ENCODE results near the gene OR4E1.
"Not testable (repeated sequence)": the region's sequence is repeated elsewhere in the genome, so short reads cannot be mapped to it uniquely, and the experiment has no call there.

- not testable (repeated sequence) for TF ChIP-seq KDM5A (IDR thresholded peaks at IDR 0.05); CTCF (IDR thresholded peaks at IDR 0.05); CHD2 (IDR thresholded peaks at IDR 0.05; ENCODE audit: low read length, partially characterized antibody); TP53 (CRISPR knock-in tag; IDR thresholded peaks at IDR 0.05); CBX8 (IDR thresholded peaks at IDR 0.05); SMC3 (IDR thresholded peaks at IDR 0.05); EP300 (IDR thresholded peaks at IDR 0.05); ZFP36 (IDR thresholded peaks at IDR 0.05; ENCODE audit: borderline replicate concordance, partially characterized antibody); RNF2 (IDR thresholded peaks at IDR 0.05; ENCODE audit: borderline replicate concordance, low read depth); FOSL2 (IDR thresholded peaks at IDR 0.05); FOSL2 (CRISPR knock-in tag; IDR thresholded peaks at IDR 0.05); EHMT2 (IDR thresholded peaks at IDR 0.05; ENCODE audit: low read depth); POLR2A (IDR thresholded peaks at IDR 0.05; ENCODE audit: low read length); MYC (IDR thresholded peaks at IDR 0.05; ENCODE audit: borderline replicate concordance, low read length)
Observed at GRCh38 chr14:21697662-21698061, 24.0 kb upstream of the OR4E1 start.

Measured in A549 (cell line).